Mucosa of descending colon (tissue), 3 donors: ENCODE measurements around the gene TAOK1. TPM values are rescaled to one million over a fixed set of nuclear protein-coding genes. Genes with fewer than 3 reads are reported as not detected.

Source experiments
- ATAC-seq: fragments of 200-7000 bp; cut with Tn5 transposase; one replicate; pipeline ENCODE4 v1.9.1; 2020; ENCODE audit warnings: mild to moderate bottlenecking, moderate library complexity
- DNase-seq, 3 donors: peaks; one replicate each; pipeline ENCODE4 v3.0.0-alpha.2; 2020
- H3K36me3 ChIP-seq: fragments of 200-600 bp; one replicate; pipeline ENCODE4 v1.8.0; 2021; ENCODE audit warnings: low read depth, mild to moderate bottlenecking
- H3K4me1 ChIP-seq: fragments of 200-600 bp; one replicate; pipeline ENCODE4 v1.8.0; 2021; ENCODE audit warnings: low read depth, mild to moderate bottlenecking
- H3K4me3 ChIP-seq: fragments of 200-600 bp; one replicate; pipeline ENCODE4 v1.8.0; 2021; ENCODE audit warnings: mild to moderate bottlenecking
- H3K9me3 ChIP-seq: fragments of 200-600 bp; one replicate; pipeline ENCODE4 v1.8.0; 2021; ENCODE audit warnings: mild to moderate bottlenecking
- intact Hi-C, 2 donors: fragments of 100-400 bp; cut with DNase I in 1 of 2; cut with micrococcal nuclease in 1 of 2; formaldehyde crosslinking; loops; one replicate each; pipeline versions ENCODE4 v1.11.0 to v1.11.1; 2022; cut with DNase I, micrococcal nuclease
- total RNA-seq, 3 donors: library from RNA; stranded (reverse); fragmentation: NEBNext Ultra II Directional in 2 of 3; extraction: Animal tissue kit (Norgen Biotek cat#: 25700) in 2 of 3; gene quantifications; one replicate each; pipeline versions ENCODE4 v1.2.1 to v1.2.4, GENCODE V29; 2021 to 2023
- TF ChIP-seq, protein P1 (sequence below): fragments of 200-600 bp; IDR thresholded peaks from one replicate; pipeline ENCODE4 v1.8.0; 2022; ENCODE audit warnings: antibody characterized with exemption, mild to moderate bottlenecking
- donor health status: DM: no; HTN: no; CAD: no; lungs with moderate emphysema.
- donor health status: DM: no; HTN: no; CAD: no.
- donor health status: DM: no; HTN: yes; CAD: no.

Gene TAOK1
- total RNA-seq, 3 donors from 2014 or later = 50.0 to 76.3 (median 52.1) TPM

DNA sequence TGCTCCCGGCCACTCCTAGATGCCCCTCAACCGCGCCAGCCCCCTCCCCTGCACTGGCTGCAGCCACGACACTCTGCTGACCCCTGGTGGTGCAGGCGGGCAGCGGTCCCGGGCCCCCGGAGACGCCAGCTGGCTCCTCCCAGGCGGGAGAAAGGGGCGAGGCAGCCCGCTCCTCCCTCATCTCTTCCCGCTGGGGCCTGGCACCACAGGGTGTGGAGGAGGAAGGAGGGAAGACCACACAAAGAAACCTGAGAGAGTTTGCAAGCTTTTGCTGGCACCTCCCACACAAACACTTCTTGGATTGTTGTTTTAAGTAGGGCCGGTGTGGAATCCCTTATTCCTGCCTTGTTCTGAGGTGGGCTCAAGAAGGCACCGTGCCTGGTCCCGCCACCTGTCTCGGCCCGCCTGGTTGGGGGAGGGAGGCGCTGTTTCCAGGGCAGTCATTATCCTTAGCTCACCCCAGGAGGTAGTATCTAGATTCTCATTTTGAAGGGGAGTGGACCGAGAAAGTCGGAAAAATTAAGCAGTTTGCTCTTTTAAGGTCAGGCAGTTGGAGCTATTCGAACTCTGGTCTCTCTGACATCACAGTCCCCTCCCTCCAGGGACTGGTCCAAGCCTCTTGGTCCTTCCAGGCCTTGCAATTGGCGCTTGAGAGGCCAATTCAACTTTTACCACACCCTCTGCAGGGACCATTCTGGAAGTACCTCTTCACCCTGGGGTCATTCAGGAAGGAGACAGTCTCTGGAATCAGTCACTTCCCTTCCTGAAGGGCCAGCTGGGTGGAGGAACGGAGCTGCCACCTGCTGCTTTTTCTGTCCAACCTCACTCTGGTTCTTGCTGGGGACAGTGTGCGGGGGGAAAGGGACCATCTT lies 201.8 kb downstream of the TAOK1 start:
- no peak overlapping the region for H3K4me3 ChIP-seq
- H3K36me3 ChIP-seq = no peaks in the 10 kb centered on the region
- TF ChIP-seq, protein P1, sequence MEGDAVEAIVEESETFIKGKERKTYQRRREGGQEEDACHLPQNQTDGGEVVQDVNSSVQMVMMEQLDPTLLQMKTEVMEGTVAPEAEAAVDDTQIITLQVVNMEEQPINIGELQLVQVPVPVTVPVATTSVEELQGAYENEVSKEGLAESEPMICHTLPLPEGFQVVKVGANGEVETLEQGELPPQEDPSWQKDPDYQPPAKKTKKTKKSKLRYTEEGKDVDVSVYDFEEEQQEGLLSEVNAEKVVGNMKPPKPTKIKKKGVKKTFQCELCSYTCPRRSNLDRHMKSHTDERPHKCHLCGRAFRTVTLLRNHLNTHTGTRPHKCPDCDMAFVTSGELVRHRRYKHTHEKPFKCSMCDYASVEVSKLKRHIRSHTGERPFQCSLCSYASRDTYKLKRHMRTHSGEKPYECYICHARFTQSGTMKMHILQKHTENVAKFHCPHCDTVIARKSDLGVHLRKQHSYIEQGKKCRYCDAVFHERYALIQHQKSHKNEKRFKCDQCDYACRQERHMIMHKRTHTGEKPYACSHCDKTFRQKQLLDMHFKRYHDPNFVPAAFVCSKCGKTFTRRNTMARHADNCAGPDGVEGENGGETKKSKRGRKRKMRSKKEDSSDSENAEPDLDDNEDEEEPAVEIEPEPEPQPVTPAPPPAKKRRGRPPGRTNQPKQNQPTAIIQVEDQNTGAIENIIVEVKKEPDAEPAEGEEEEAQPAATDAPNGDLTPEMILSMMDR = peak; percentile 99
- no peaks in the 10 kb centered on the region for H3K9me3 ChIP-seq
- DNase-seq (peak; percentile 93 to 96 (median 94)), ATAC-seq (peak; percentile 81)
- intact Hi-C loops = no loop called here
- H3K4me1 ChIP-seq = peaks cover 48% of the 10 kb centered on the region

- ATAC-seq = no peak
- intact Hi-C loops = no loop called here
- Histone ChIP-seq H3K4me1 (peaks cover 44% of the 10 kb centered on the region), H3K9me3 (no peaks in the 10 kb centered on the region), H3K36me3 (no peaks in the 10 kb centered on the region), H3K4me3 (peak within 1 kb of the TSS; percentile 32)
- DNase-seq = peak; percentile 63 to 74 (median 74)
- TF ChIP-seq, protein P1 = no peak
These were observed 202.8 kb downstream of the TAOK1 start, which contains the start of gene ANKRD13B for GRCh38 chr17:29592850-29593551. TSS of gene ANKRD13B (plus strand) at chr17:29593132. CDS start at chr17:29593622, 490 bp downstream.

DNA sequence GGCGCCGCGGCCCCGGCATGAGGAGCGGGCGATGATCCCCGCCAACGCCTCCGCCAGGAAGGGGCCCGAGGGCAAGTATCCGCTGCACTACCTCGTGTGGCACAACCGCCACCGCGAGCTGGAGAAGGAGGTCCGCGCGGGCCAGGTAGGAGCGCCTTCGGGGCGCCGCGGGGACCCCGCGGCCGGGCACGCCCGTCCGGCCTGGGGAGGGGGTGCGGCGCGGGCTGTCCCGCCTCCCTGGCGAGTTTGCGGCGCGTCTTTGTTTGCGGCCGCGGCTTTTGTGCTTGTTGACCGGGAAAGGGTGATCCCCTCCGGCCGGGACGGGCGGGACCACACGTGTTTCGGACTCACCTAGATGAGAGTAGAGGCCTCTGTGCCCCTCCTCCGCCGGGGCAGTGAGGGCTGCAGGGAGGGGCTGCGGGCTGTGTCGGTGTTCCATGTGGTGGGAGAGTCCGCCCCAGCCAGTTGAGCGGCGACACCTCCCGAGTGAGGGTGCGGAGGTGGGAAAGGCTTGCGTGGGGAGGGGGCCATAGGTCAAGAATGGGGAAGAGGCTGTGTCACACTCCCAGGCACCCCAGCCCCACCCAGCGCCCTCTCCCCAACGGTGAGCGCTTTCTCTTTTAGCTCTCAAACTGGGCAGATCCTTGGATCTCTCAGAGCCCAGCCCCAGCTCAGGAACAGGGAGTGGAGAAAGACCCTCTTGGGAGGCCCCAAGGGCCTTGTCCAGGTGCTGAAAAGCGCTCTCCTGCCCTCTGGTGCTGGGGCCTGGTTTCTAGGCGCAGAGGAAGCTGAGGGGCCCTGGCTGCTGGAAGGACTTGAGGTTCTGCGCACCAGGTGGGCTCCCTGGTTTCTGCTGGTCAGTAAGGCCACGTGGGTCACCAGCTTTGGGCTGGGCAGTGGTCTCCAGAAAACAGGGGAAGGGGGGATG lies 203.7 kb downstream of the TAOK1 start:
- H3K36me3 ChIP-seq = no peaks in the 10 kb centered on the region
- intact Hi-C loops = no loop called here
- DNase-seq = peak in 2 of 3 donors; percentile 52 to 62
- no peak overlapping the region for H3K4me3 ChIP-seq
- H3K4me1 ChIP-seq = peaks cover 39% of the 10 kb centered on the region
- TF ChIP-seq, protein P1 = no peak
- ATAC-seq = no peak
- no peaks in the 10 kb centered on the region for H3K9me3 ChIP-seq

GRCh38 chr17:29594519-29595090 lies 204.4 kb downstream of the TAOK1 start:
- H3K36me3 ChIP-seq = no peaks in the 10 kb centered on the region
- ATAC-seq (no peak), DNase-seq (peak in 2 of 3 donors; percentile 42 to 54)
- TF ChIP-seq, protein P1 = no peak
- intact Hi-C loops = no loop called here
- H3K4me3 ChIP-seq = no peak overlapping the region
- no peaks in the 10 kb centered on the region for H3K9me3 ChIP-seq
- H3K4me1 ChIP-seq = peaks cover 39% of the 10 kb centered on the region
